GM18498 (cell line): ENCODE data around the gene ICA1L.

Source experiments
- ATAC-seq: cut with Tn5 transposase; IDR thresholded peaks from one replicate; pipeline ENCODE4 v1.9.1; 2021; ENCODE audit warnings: mild to moderate bottlenecking, moderate library complexity; ENCODE audit not compliant: unreplicated experiment

The ICA1L gene

GRCh38 chr2:202750763-202751427, 120.7 kb downstream of the ICA1L start:
- ATAC-seq: no peak

- ATAC-seq: no peak
Measured at GRCh38 chr2:202749477-202749876, 122.1 kb downstream of the ICA1L start.

DNA sequence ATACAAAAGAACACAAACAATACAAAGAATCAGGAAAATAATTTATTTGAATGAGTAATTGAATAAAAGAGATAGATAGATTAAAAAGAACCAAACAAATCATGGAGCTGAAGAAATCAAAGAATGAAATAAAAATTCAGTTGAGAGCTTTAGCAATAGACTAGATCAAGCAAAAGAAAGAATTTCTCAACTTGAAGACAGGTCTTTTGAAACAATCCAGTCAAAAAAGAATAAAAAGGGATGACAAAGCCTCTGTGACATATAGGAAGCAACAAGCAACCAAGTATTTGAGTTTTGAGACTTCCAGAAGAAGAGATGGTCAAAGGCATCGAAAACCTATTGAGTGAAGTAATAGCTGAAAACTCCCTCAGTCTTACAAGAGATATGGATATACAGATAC, 128.0 kb downstream of the ICA1L start:
- ATAC-seq: no peak

GRCh38 chr2:202736826-202737225, 134.7 kb downstream of the ICA1L start:
- no peak for ATAC-seq

DNA sequence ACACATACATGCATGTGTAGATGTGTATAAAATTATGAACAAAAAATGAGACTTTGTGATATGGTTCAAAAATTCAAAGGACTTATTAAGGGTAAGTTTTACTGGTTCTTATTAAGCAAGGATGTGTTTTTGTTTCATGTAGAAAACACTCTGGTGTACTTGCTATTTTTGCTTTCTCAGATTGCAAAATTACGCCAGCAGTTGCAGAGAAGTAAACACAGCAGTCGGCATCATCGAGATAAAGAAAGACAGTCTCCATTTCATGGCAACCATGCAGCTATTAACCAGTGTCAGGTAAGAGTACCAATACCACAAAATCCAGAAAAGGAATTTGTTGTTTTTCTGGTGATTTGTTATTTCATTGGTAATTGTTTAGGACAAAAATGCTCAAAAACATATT, 145.5 kb downstream of the ICA1L start:
- no peak for ATAC-seq

DNA sequence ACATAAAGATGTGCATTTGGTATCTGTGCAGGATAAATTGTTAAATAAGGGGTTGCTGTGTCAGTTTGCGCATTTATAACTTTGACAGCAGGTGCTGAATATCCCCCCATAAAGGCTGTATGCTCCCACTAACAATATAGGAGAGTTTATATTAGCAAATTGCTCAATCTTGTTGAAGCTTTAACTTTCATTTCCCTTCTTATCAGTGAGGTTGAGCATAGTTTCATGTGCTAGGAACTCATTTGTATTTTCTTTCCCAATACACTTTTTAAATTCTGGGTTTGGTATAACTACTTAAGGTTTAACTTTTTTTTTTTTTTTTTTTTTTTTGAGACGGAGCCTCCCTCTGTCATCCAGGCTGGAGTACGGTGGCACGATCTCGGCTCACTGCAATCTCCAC, 147.8 kb downstream of the ICA1L start:
- ATAC-seq: no peak
